Gastrocnemius medialis (tissue), 4 donors: ENCODE measurements around the gene NPAS3.

Experiments
- POLR2A ChIP-seq, 2 donors: fragments of 450-650 bp; IDR thresholded peaks; one replicate each; pipeline ENCODE4 v1.6.1; 2017; ENCODE audit warnings: antibody characterized with exemption in 2 of 2, mild to moderate bottlenecking in 2 of 2, moderate library complexity in 2 of 2
- TF ChIP-seq, protein P1 (sequence below), 5 experiments: fragments of 450-650 bp in 3 of 5; fragments of 200-600 bp in 2 of 5; sonication (generic) in 2 of 5; IDR thresholded peaks in 4 of 5; conservative IDR thresholded peaks in 1 of 5; 1 replicate in 4 of 5; 2 replicates in 1 of 5; pipeline ENCODE4 v1.5.1; 2016 to 2019; ENCODE audit warnings: antibody characterized with exemption in 5 of 5, mild to moderate bottlenecking in 3 of 5, moderate library complexity in 3 of 5

DNA sequence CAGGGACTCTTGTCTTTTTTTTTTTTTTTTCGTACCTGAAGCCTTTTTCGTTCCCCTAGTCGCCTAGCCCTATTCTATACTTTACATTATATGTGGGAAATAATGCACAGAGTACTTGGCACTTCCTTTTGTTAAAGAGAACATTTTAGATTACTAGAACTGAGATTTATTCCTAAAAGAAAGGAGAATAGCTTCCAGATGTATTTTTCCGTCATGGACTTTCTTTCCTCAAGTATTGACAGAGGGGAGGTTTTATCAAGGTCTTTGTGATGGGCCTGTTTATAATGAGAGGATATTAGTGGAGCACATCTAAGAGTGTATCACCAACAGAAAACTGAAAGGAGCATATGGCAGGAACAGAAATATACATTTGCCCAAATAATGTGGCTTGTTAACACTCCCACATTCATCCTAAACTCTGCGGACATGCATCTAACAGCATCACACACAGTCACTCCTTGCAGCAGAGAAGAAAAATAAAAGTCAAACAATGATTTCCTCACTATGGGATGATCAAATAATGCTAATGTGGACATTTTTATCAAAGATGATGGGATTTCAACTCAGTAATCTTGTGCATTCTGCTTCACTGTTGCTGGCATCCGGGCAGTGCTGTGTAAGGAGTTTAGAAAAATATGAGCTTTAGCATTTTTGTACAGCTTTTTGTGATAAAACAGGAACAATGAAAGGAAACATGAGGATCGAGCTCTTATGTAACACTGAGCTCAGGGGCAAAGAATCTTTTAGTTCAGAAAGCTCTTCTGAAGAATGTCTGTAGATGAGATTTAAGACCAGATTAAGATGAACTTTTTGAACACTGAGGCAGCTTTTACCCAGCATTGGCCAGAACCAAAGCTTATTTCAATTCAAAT lies 829.1 kb downstream of the NPAS3 start:
- TF ChIP-seq, protein P1, sequence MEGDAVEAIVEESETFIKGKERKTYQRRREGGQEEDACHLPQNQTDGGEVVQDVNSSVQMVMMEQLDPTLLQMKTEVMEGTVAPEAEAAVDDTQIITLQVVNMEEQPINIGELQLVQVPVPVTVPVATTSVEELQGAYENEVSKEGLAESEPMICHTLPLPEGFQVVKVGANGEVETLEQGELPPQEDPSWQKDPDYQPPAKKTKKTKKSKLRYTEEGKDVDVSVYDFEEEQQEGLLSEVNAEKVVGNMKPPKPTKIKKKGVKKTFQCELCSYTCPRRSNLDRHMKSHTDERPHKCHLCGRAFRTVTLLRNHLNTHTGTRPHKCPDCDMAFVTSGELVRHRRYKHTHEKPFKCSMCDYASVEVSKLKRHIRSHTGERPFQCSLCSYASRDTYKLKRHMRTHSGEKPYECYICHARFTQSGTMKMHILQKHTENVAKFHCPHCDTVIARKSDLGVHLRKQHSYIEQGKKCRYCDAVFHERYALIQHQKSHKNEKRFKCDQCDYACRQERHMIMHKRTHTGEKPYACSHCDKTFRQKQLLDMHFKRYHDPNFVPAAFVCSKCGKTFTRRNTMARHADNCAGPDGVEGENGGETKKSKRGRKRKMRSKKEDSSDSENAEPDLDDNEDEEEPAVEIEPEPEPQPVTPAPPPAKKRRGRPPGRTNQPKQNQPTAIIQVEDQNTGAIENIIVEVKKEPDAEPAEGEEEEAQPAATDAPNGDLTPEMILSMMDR (IDR thresholded peaks at IDR 0.05 in 4 of 5, conservative IDR thresholded peaks at IDR 0.05 in 1 of 5) = no peak
- no peak for TF ChIP-seq POLR2A (IDR thresholded peaks at IDR 0.05)
